Astrocyte (in vitro differentiated cells and primary cell): ENCODE results near the gene NIF3L1. TPM values are rescaled to one million over a fixed set of nuclear protein-coding genes. Genes with fewer than 3 reads are reported as not detected.

Experiments
- DNase-seq: peaks from one replicate; pipeline ENCODE4 v3.0.0-alpha.2; 2010; ENCODE audit warnings: low read depth
- FAIRE-seq: peaks from 2 replicates; lab custom pipeline; 2011; peaks lifted over from hg19 to GRCh38; lab: Jason Lieb, UNC
- H2AFZ ChIP-seq: 2 replicates; pipeline ENCODE4 v1.6.0; 2012; ENCODE audit warnings: low read depth, low read length, inconsistent platforms
- H3K27ac ChIP-seq: 2 replicates; pipeline ENCODE4 v1.5.1; 2011; ENCODE audit warnings: low read depth, low read length, inconsistent platforms
- H3K27me3 ChIP-seq: 2 replicates; pipeline ENCODE4 v1.6.0; 2011; ENCODE audit warnings: low read length, inconsistent platforms; ENCODE audit not compliant: insufficient read depth
- H3K36me3 ChIP-seq: 2 replicates; pipeline ENCODE4 v1.5.1; 2011; ENCODE audit warnings: low read length, inconsistent platforms; ENCODE audit not compliant: insufficient read depth
- H3K4me1 ChIP-seq: 2 replicates; pipeline ENCODE4 v1.5.1; 2011; ENCODE audit warnings: low read length, inconsistent platforms; ENCODE audit not compliant: insufficient read depth
- H3K4me2 ChIP-seq: 2 replicates; pipeline ENCODE4 v1.6.0; 2012; ENCODE audit warnings: low read length, inconsistent platforms
- H3K4me3 ChIP-seq: 2 replicates; pipeline ENCODE4 v1.5.1; 2011; ENCODE audit warnings: low read depth, mild to moderate bottlenecking, low read length, inconsistent platforms; ENCODE audit not compliant: insufficient read depth
- H3K79me2 ChIP-seq: 2 replicates; pipeline ENCODE4 v1.6.0; 2012; ENCODE audit warnings: mild to moderate bottlenecking, low read length, inconsistent platforms; ENCODE audit not compliant: insufficient read depth
- H3K9ac ChIP-seq: 2 replicates; pipeline ENCODE4 v1.6.0; 2012; ENCODE audit warnings: mild to moderate bottlenecking, low read length, inconsistent platforms
- H3K9me3 ChIP-seq: 2 replicates; pipeline ENCODE4 v1.5.1; 2012; ENCODE audit warnings: low read depth, mild to moderate bottlenecking, low read length, inconsistent platforms; ENCODE audit not compliant: insufficient read depth
- H4K20me1 ChIP-seq: 2 replicates; pipeline ENCODE4 v1.6.0; 2012; ENCODE audit warnings: low read length, inconsistent platforms; ENCODE audit not compliant: insufficient read depth
- H3K27ac Mint-ChIP-seq: one replicate; pipeline ENCODE4 v1.8.0; 2021; ENCODE audit warnings: mild to moderate bottlenecking, mixed read lengths; ENCODE audit not compliant: unreplicated experiment
- H3K27me3 Mint-ChIP-seq: one replicate; pipeline ENCODE4 v1.8.0; 2021; ENCODE audit warnings: low read depth, mixed read lengths; ENCODE audit not compliant: unreplicated experiment
- H3K36me3 Mint-ChIP-seq: one replicate; pipeline ENCODE4 v1.8.0; 2021; ENCODE audit warnings: low read depth, mixed read lengths; ENCODE audit not compliant: unreplicated experiment
- H3K4me1 Mint-ChIP-seq: one replicate; pipeline ENCODE4 v1.8.0; 2021; ENCODE audit warnings: low read depth, mixed read lengths; ENCODE audit not compliant: unreplicated experiment
- H3K4me3 Mint-ChIP-seq: one replicate; pipeline ENCODE4 v1.8.0; 2021; ENCODE audit warnings: mild to moderate bottlenecking, moderate library complexity, mixed read lengths; ENCODE audit not compliant: unreplicated experiment
- H3K9me3 Mint-ChIP-seq: one replicate; pipeline ENCODE4 v1.8.0; 2021; ENCODE audit warnings: mild to moderate bottlenecking, mixed read lengths; ENCODE audit not compliant: unreplicated experiment
- EZH2 ChIP-seq: IDR thresholded peaks from 2 replicates; pipeline ENCODE4 v1.6.1; 2012; ENCODE audit warnings: mild to moderate bottlenecking, low read length, inconsistent platforms; ENCODE audit not compliant: insufficient read depth
- total RNA-seq: library from RNA; stranded (reverse); gene quantifications from 2 replicates; pipeline ENCODE4 v1.2.1, GENCODE V29; 2021
- TF ChIP-seq, protein P1 (sequence below): IDR thresholded peaks from 2 replicates; pipeline ENCODE4 v1.5.1; 2011; ENCODE audit warnings: low read depth, mild to moderate bottlenecking, inconsistent platforms, low read length, moderate library complexity; ENCODE audit not compliant: insufficient read depth

Gene NIF3L1
- total RNA-seq, 1 donor from 2014 or later: 17.8 TPM

DNA sequence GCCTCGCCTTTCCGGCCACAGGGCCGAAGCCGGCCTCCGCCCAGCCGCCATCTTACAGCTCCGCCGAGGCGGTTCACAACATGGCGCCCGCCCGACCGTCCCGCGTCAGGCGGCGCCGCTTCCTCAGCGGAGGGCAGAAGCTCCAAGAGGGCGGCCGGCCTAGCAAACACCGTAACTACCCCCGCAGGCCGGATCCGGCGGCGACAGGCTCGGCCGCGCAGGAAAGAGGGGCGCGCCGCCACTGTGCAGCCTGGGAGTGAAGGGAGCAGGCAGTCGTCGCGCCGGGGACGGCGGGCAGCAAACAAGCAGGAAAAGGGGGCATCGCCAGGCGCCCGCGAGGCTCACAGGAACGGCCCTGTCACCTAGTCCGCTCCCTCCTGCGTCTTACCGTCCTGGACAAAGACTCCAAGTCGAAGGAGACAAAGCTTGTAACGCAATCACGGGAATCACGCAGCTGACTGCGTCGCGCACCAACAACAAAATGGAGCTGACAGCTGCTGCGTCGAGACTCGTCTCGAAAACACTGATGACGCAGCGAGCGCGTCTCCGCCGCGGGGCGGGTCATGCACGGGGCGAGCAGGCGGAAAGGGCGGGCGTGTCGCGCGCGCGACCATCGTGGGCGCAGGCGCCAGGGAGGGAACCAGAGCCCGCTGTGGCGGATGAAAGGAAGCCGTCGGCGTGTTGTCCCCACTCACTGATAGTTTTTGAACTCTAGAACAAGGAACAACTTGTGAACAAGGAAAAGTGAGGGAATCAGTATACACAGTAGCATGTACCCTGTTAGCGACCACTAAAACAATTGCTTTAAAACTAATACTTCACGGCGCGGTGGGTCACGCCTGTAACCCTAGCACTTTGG lies 24.8 kb upstream of the NIF3L1 start, which contains the start of gene CLK1:
Gene CLK1 (minus strand): TSS at position 483 of the 859 bp plus-strand sequence. CDS start 2,796 bp downstream, outside the sequence.
- Mint-ChIP-seq H3K27ac (peak within 1 kb of the TSS; percentile 99), H3K36me3 (peaks cover 9% of the 10 kb centered on the region), H3K4me1 (peaks cover 16% of the 10 kb centered on the region), H3K4me3 (peak within 1 kb of the TSS; percentile 98), H3K9me3 (no peaks in the 10 kb centered on the region), H3K27me3 (no peaks in the 10 kb centered on the region)
- H3K4me2 ChIP-seq: peak within 1 kb of the TSS; percentile 87
- H4K20me1 ChIP-seq: peaks cover 47% of the 10 kb centered on the region
- DNase-seq: peak; percentile 80
- no peak for FAIRE-seq
- H3K36me3 ChIP-seq: peaks cover 23% of the 10 kb centered on the region
- peak within 1 kb of the TSS; percentile 83 for H2AFZ ChIP-seq
- H3K4me3 ChIP-seq: peak within 1 kb of the TSS; percentile 100
- no peaks in the 10 kb centered on the region for H3K9me3 ChIP-seq
- H3K9ac ChIP-seq: peak within 1 kb of the TSS; percentile 100
- TF ChIP-seq, protein P1, sequence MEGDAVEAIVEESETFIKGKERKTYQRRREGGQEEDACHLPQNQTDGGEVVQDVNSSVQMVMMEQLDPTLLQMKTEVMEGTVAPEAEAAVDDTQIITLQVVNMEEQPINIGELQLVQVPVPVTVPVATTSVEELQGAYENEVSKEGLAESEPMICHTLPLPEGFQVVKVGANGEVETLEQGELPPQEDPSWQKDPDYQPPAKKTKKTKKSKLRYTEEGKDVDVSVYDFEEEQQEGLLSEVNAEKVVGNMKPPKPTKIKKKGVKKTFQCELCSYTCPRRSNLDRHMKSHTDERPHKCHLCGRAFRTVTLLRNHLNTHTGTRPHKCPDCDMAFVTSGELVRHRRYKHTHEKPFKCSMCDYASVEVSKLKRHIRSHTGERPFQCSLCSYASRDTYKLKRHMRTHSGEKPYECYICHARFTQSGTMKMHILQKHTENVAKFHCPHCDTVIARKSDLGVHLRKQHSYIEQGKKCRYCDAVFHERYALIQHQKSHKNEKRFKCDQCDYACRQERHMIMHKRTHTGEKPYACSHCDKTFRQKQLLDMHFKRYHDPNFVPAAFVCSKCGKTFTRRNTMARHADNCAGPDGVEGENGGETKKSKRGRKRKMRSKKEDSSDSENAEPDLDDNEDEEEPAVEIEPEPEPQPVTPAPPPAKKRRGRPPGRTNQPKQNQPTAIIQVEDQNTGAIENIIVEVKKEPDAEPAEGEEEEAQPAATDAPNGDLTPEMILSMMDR: no peak
- no peak for TF ChIP-seq EZH2
- peaks cover 37% of the 10 kb centered on the region for H3K4me1 ChIP-seq
- no peaks in the 10 kb centered on the region for H3K27me3 ChIP-seq
- H3K79me2 ChIP-seq: peaks cover 54% of the 10 kb centered on the region
- H3K27ac ChIP-seq: peak within 1 kb of the TSS; percentile 99

DNA sequence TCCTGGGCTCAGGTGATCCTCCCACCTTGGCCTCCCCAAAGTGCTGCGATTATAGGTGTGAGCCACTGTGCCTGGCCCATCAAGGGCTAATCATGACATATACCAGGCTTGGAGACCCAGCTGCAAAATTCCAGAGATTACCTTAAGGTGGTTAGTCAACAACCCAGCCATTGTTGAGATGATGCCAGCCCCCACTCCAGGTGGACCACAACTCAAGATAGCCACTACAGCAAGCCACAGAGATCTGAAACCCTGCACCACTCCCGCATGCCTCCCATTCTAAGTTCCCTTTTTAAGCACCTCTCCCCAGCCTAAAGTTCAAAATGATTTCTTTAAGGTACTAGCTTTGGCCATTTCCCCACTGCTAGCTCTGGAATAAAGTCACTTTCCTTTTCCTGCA lies 20.2 kb upstream of the NIF3L1 start:
- Histone ChIP-seq H3K27ac (no peak overlapping the region), H3K4me1 (peaks cover 14% of the 10 kb centered on the region), H3K27me3 (no peaks in the 10 kb centered on the region), H3K9me3 (no peaks in the 10 kb centered on the region), H3K4me3 (no peak overlapping the region), H4K20me1 (peaks cover under 1% of the 10 kb centered on the region), H3K36me3 (peaks cover 3% of the 10 kb centered on the region), H2AFZ (no peak overlapping the region), H3K9ac (no peak overlapping the region), H3K4me2 (no peak overlapping the region), H3K79me2 (peaks cover 8% of the 10 kb centered on the region)
- no peak for FAIRE-seq
- H3K9me3 Mint-ChIP-seq: no peaks in the 10 kb centered on the region
- H3K27ac Mint-ChIP-seq: no peak overlapping the region
- H3K27me3 Mint-ChIP-seq: no peaks in the 10 kb centered on the region
- no peak overlapping the region for H3K4me3 Mint-ChIP-seq
- no peak for DNase-seq
- peaks cover 6% of the 10 kb centered on the region for H3K36me3 Mint-ChIP-seq
- TF ChIP-seq EZH2: no peak
- TF ChIP-seq, protein P1: no peak
- H3K4me1 Mint-ChIP-seq: no peaks in the 10 kb centered on the region

DNA sequence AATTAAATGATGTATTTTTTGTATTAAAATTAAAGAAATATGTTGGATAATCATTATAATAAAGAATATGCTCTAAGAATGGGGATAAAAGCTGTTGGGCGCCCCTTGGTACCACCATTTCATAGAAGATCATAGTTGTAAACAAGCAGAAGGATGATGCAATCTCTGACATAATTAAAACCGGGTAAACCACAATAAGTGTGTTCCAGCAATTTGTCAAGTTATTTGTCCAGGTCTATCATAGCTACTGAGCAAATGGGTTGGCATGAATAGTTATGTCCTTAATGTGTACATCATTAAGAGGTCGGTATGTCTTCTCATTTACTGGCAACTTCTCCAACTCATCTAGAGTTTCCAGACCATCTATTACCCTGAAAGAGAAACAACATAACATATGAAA lies 18.0 kb upstream of the NIF3L1 start:
- no peak for TF ChIP-seq EZH2
- H3K9me3 ChIP-seq: no peaks in the 10 kb centered on the region
- no peak overlapping the region for H3K27ac ChIP-seq
- Mint-ChIP-seq H3K4me1 (no peaks in the 10 kb centered on the region), H3K9me3 (no peaks in the 10 kb centered on the region), H3K36me3 (peaks cover 18% of the 10 kb centered on the region), H3K27ac (no peak overlapping the region), H3K27me3 (no peaks in the 10 kb centered on the region), H3K4me3 (no peak overlapping the region)
- no peak overlapping the region for H3K4me2 ChIP-seq
- H3K27me3 ChIP-seq: no peaks in the 10 kb centered on the region
- H3K4me1 ChIP-seq: peaks cover 8% of the 10 kb centered on the region
- DNase-seq (no peak), FAIRE-seq (no peak)
- no peak overlapping the region for H3K4me3 ChIP-seq
- no peak overlapping the region for H2AFZ ChIP-seq
- H3K9ac ChIP-seq: no peak overlapping the region
- no peaks in the 10 kb centered on the region for H4K20me1 ChIP-seq
- peaks cover 14% of the 10 kb centered on the region for H3K36me3 ChIP-seq
- H3K79me2 ChIP-seq: no peaks in the 10 kb centered on the region
